H9 (cell line): ENCODE data around the gene ANKRD29. TPM values are rescaled to one million over a fixed set of nuclear protein-coding genes. Genes with fewer than 3 reads are reported as not detected.

Source experiments
- DNase-seq: peaks from one replicate; pipeline ENCODE4 v3.0.0-alpha.2; 2017
- H2AFZ ChIP-seq: one replicate; pipeline ENCODE4 v1.6.1; 2013; ENCODE audit warnings: mild to moderate bottlenecking, low read length, control low read depth, moderate library complexity
- H2AK5ac ChIP-seq: 2 replicates; pipeline ENCODE4 v1.6.1; 2013; ENCODE audit warnings: low read length, control low read depth, mixed read lengths; ENCODE audit not compliant: insufficient read length
- H2BK120ac ChIP-seq: one replicate; pipeline ENCODE4 v1.6.1; 2013; ENCODE audit warnings: low read depth, mild to moderate bottlenecking, low read length, control low read depth, inconsistent platforms; ENCODE audit not compliant: poor library complexity, severe bottlenecking
- H2BK12ac ChIP-seq: 2 replicates; pipeline ENCODE4 v1.6.1; 2013; ENCODE audit warnings: low read length, control low read depth, mixed read lengths, low read depth; ENCODE audit not compliant: insufficient read length
- H2BK15ac ChIP-seq: 2 replicates; pipeline ENCODE4 v1.6.1; 2013; ENCODE audit warnings: low read depth, low read length, control low read depth
- H2BK20ac ChIP-seq: one replicate; pipeline ENCODE4 v1.6.1; 2013; ENCODE audit warnings: low read depth, mild to moderate bottlenecking, low read length, control low read depth, inconsistent platforms; ENCODE audit not compliant: poor library complexity, severe bottlenecking
- H2BK5ac ChIP-seq: 2 replicates; pipeline ENCODE4 v1.6.1; 2013; ENCODE audit warnings: low read length, control low read depth, mixed read lengths; ENCODE audit not compliant: insufficient read length
- H3K14ac ChIP-seq: 2 replicates; pipeline ENCODE4 v1.6.1; 2013; ENCODE audit warnings: low read length, control low read depth; ENCODE audit not compliant: insufficient read depth
- H3K18ac ChIP-seq: 2 replicates; pipeline ENCODE4 v1.6.1; 2013; ENCODE audit warnings: low read depth, mild to moderate bottlenecking, mixed read lengths, low read length, control low read depth; ENCODE audit not compliant: insufficient read length
- H3K23ac ChIP-seq: 2 replicates; pipeline ENCODE4 v1.6.1; 2013; ENCODE audit warnings: low read length, control low read depth, mixed read lengths, low read depth; ENCODE audit not compliant: insufficient read length
- H3K23me2 ChIP-seq: 2 replicates; pipeline ENCODE4 v1.6.1; 2013; ENCODE audit warnings: low read depth, mild to moderate bottlenecking, mixed read lengths, low read length, control low read depth; ENCODE audit not compliant: insufficient read length, poor library complexity, severe bottlenecking
- H3K27ac ChIP-seq: 2 replicates; pipeline ENCODE4 v1.5.1; 2013; ENCODE audit warnings: low read length, control low read depth, mixed read lengths, low read depth; ENCODE audit not compliant: insufficient read length
- H3K27me3 ChIP-seq: 2 replicates; pipeline ENCODE4 v1.6.1; 2013; ENCODE audit warnings: low read length, control low read depth, inconsistent platforms; ENCODE audit not compliant: insufficient read depth
- H3K4ac ChIP-seq: 2 replicates; pipeline ENCODE4 v1.6.1; 2013; ENCODE audit warnings: low read depth, mild to moderate bottlenecking, control low read depth, inconsistent platforms, low read length, moderate library complexity
- H3K4me1 ChIP-seq: 2 replicates; pipeline ENCODE4 v1.6.1; 2013; ENCODE audit warnings: low read length, control low read depth, inconsistent platforms; ENCODE audit not compliant: insufficient read depth
- H3K4me2 ChIP-seq: 2 replicates; pipeline ENCODE4 v1.6.1; 2013; ENCODE audit warnings: low read length, control low read depth, mixed read lengths; ENCODE audit not compliant: insufficient read length, insufficient read depth
- H3K56ac ChIP-seq: 2 replicates; pipeline ENCODE4 v1.6.1; 2013; ENCODE audit warnings: low read depth, mild to moderate bottlenecking, mixed read lengths, low read length, control low read depth; ENCODE audit not compliant: insufficient read length
- H3K79me1 ChIP-seq: 2 replicates; pipeline ENCODE4 v1.6.1; 2013; ENCODE audit warnings: low read depth, mild to moderate bottlenecking, moderate library complexity, low read length, control low read depth, inconsistent platforms; ENCODE audit not compliant: insufficient read depth, poor library complexity, severe bottlenecking
- H3K79me2 ChIP-seq: 2 replicates; pipeline ENCODE4 v1.6.1; 2013; ENCODE audit warnings: low read length, control low read depth, inconsistent platforms; ENCODE audit not compliant: insufficient read depth
- H3K9ac ChIP-seq: 2 replicates; pipeline ENCODE4 v1.6.1; 2013; ENCODE audit warnings: low read length, control low read depth, mixed read lengths; ENCODE audit not compliant: insufficient read length; ENCODE audit errors: extremely low read depth
- H3K9me3 ChIP-seq: one replicate; pipeline ENCODE4 v1.6.1; 2013; ENCODE audit warnings: low read depth, low read length, inconsistent platforms; ENCODE audit not compliant: control insufficient read depth
- H3T11ph ChIP-seq: one replicate; pipeline ENCODE4 v1.6.1; 2013; ENCODE audit warnings: mild to moderate bottlenecking, low read length, control low read depth, inconsistent platforms
- H4K20me1 ChIP-seq: one replicate; pipeline ENCODE4 v1.6.1; 2013; ENCODE audit not compliant: control insufficient read depth, insufficient read length, insufficient read depth
- H4K5ac ChIP-seq: 2 replicates; pipeline ENCODE4 v1.6.1; 2013; ENCODE audit warnings: low read depth, mild to moderate bottlenecking, mixed read lengths, low read length, control low read depth; ENCODE audit not compliant: insufficient read length
- H4K8ac ChIP-seq: replicated peaks from 2 replicates; pipeline ENCODE4 v1.6.1; 2013; ENCODE audit warnings: low read length, control low read depth, mixed read lengths, low read depth; ENCODE audit not compliant: insufficient read length
- H4K91ac ChIP-seq: 2 replicates; pipeline ENCODE4 v1.6.1; 2013; ENCODE audit warnings: low read depth, mild to moderate bottlenecking, moderate library complexity, mixed read lengths, low read length, control low read depth; ENCODE audit not compliant: insufficient read length
- H3K27ac Mint-ChIP-seq, 3 experiments: 2 replicates in 2 of 3; 3 replicates in 1 of 3; pipeline ENCODE4 v1.8.0; 2020 to 2021; ENCODE audit warnings: mixed read lengths in 3 of 3, mild to moderate bottlenecking in 1 of 3, moderate library complexity in 1 of 3
- H3K27me3 Mint-ChIP-seq: 2 replicates; pipeline ENCODE4 v1.8.0; 2021; ENCODE audit warnings: low read depth, mild to moderate bottlenecking, moderate library complexity, mixed read lengths
- H3K36me3 Mint-ChIP-seq, 3 experiments: 2 replicates in 2 of 3; 3 replicates in 1 of 3; pipeline ENCODE4 v1.8.0; 2020 to 2021; ENCODE audit warnings: low read depth in 3 of 3, mixed read lengths in 3 of 3; ENCODE audit not compliant: insufficient read depth in 1 of 3
- H3K4me1 Mint-ChIP-seq, 2 experiments: 2 replicates each; pipeline ENCODE4 v1.8.0; 2020; ENCODE audit warnings: mixed read lengths in 2 of 2
- H3K4me3 Mint-ChIP-seq, 2 experiments: 2 replicates in 1 of 2; 3 replicates in 1 of 2; pipeline ENCODE4 v1.8.0; 2020 to 2021; ENCODE audit warnings: mild to moderate bottlenecking in 2 of 2, mixed read lengths in 2 of 2, moderate library complexity in 1 of 2
- H3K9me3 Mint-ChIP-seq, 2 experiments: 2 replicates in 1 of 2; 3 replicates in 1 of 2; pipeline ENCODE4 v1.8.0; 2020; ENCODE audit warnings: mild to moderate bottlenecking in 2 of 2, mixed read lengths in 2 of 2, moderate library complexity in 1 of 2
- WGBS: extraction: QIAGEN DNeasy Blood & Tissue Kit; methylation state at CpG from one replicate; pipeline ENCODE4 v1.1.7; 2013; ENCODE audit warnings: missing lambda C conversion rate, low lambda C conversion rate, mixed read lengths; ENCODE audit not compliant: insufficient read length; ENCODE audit errors: extremely low coverage; 5-methylcytosine and 5-hydroxymethylcytosine counted together
- total RNA-seq: library from RNA; stranded (reverse); gene quantifications from 2 replicates; pipeline ENCODE4 v1.2.1, GENCODE V29; 2021
- TF ChIP-seq, protein P1 (sequence below): fragments of 200-600 bp; sonication (generic); conservative IDR thresholded peaks from 3 replicates; pipeline ENCODE4 v1.8.0; 2021; ENCODE audit warnings: antibody characterized with exemption, mild to moderate bottlenecking

The ANKRD29 gene
- total RNA-seq, 1 experiment from 2014 or later, result 2.1 TPM

DNA sequence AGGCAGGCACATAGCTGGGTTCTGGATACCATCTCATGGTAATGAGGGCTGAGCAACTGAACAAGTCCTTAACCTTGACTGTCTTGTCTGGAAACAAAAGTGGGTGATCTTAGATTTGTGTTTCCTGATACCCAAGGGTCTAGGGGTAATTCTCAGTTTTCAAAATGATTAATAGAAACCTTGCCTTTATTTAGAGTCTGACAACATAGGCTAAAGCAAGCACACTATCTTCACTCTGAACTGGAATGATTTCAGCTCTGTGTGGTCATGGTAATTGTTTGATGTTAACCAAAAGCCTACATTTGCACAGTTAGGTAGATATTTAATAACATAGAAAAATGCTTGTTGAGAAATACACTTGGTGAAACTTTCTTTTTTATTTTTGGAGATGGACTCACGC lies 19.8 kb upstream of the ANKRD29 start:
- no peaks in the 10 kb centered on the region for H3K79me1 ChIP-seq
- no peaks in the 10 kb centered on the region for H3K4me1 ChIP-seq
- H3K79me2 ChIP-seq, result no peaks in the 10 kb centered on the region
- WGBS, result no CpG with 5 or more reads among the region's 1 CpG
- no peaks in the 10 kb centered on the region for H3K36me3 Mint-ChIP-seq
- TF ChIP-seq, protein P1, sequence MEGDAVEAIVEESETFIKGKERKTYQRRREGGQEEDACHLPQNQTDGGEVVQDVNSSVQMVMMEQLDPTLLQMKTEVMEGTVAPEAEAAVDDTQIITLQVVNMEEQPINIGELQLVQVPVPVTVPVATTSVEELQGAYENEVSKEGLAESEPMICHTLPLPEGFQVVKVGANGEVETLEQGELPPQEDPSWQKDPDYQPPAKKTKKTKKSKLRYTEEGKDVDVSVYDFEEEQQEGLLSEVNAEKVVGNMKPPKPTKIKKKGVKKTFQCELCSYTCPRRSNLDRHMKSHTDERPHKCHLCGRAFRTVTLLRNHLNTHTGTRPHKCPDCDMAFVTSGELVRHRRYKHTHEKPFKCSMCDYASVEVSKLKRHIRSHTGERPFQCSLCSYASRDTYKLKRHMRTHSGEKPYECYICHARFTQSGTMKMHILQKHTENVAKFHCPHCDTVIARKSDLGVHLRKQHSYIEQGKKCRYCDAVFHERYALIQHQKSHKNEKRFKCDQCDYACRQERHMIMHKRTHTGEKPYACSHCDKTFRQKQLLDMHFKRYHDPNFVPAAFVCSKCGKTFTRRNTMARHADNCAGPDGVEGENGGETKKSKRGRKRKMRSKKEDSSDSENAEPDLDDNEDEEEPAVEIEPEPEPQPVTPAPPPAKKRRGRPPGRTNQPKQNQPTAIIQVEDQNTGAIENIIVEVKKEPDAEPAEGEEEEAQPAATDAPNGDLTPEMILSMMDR, result no peak
- H3K56ac ChIP-seq, result no peak overlapping the region
- H3T11ph ChIP-seq, result no peak overlapping the region
- H2AFZ ChIP-seq, result no peak overlapping the region
- no peak overlapping the region for H2AK5ac ChIP-seq
- no peak overlapping the region for H2BK120ac ChIP-seq
- H3K4me3 Mint-ChIP-seq, result no peak overlapping the region
- H3K27ac ChIP-seq, result no peak overlapping the region
- no peak overlapping the region for H4K8ac ChIP-seq
- H2BK20ac ChIP-seq, result no peak overlapping the region
- H3K18ac ChIP-seq, result no peak overlapping the region
- peaks cover 41% of the 10 kb centered on the region for H3K27me3 Mint-ChIP-seq
- no peaks in the 10 kb centered on the region for H3K9me3 Mint-ChIP-seq
- no peak overlapping the region for H2BK15ac ChIP-seq
- H3K23me2 ChIP-seq, result no peaks in the 10 kb centered on the region
- H4K20me1 ChIP-seq, result no peaks in the 10 kb centered on the region
- H3K27me3 ChIP-seq, result no peaks in the 10 kb centered on the region
- DNase-seq, result no peak
- H2BK12ac ChIP-seq, result no peak overlapping the region
- no peak overlapping the region for H3K23ac ChIP-seq
- H3K9ac ChIP-seq, result no peak overlapping the region
- H3K9me3 ChIP-seq, result no peaks in the 10 kb centered on the region
- H3K4ac ChIP-seq, result no peak overlapping the region
- no peak overlapping the region for H3K14ac ChIP-seq
- no peak overlapping the region for H3K4me2 ChIP-seq
- no peak overlapping the region for H3K27ac Mint-ChIP-seq
- H4K91ac ChIP-seq, result no peak overlapping the region
- no peak overlapping the region for H2BK5ac ChIP-seq
- H4K5ac ChIP-seq, result no peak overlapping the region
- H3K4me1 Mint-ChIP-seq, result 0 out of 4 replicates have a peak, but pooled peaks cover 0 to 3% of the 10 kb centered on the region in 2 experiments
